ENCODE measurements around the gene ECHS1.
"Not testable (repeated sequence)": the region's sequence is repeated elsewhere in the genome, so short reads cannot be mapped to it uniquely, and the experiment has no call there.

The ECHS1 gene

GRCh38 chr10:133324857-133325260 is 48.3 kb downstream of the ECHS1 start:
- DNase-seq (ENCODE audit: low read depth in 2 of 2): no peak

- DNase-seq (ENCODE audit: low read depth in 2 of 2): peak; percentile 16 to 39
Observed at GRCh38 chr10:133324198-133324792, 48.9 kb downstream of the ECHS1 start.

GRCh38 chr10:133322064-133322709 is 51.0 kb downstream of the ECHS1 start:
- not testable (repeated sequence) for DNase-seq (ENCODE audit: low read depth in 2 of 2)

GRCh38 chr10:133320852-133321422 is 52.2 kb downstream of the ECHS1 start:
- DNase-seq (ENCODE audit: low read depth in 2 of 2): not testable (repeated sequence)

- peak; percentile 32 to 50 for DNase-seq (ENCODE audit: low read depth in 2 of 2)
Observed at GRCh38 chr10:133318494-133319127, 54.5 kb downstream of the ECHS1 start.

GRCh38 chr10:133316732-133317131 is 56.4 kb downstream of the ECHS1 start:
- DNase-seq (ENCODE audit: low read depth in 2 of 2): no peak

GRCh38 chr10:133316266-133316665 is 56.9 kb downstream of the ECHS1 start:
- DNase-seq (ENCODE audit: low read depth in 2 of 2): no peak

- no peak for DNase-seq (ENCODE audit: low read depth in 2 of 2)
Observed at GRCh38 chr10:133315847-133316246, 57.3 kb downstream of the ECHS1 start.

- no peak for DNase-seq (ENCODE audit: low read depth in 2 of 2)
Observed at GRCh38 chr10:133314911-133315310, 58.2 kb downstream of the ECHS1 start.

GRCh38 chr10:133313192-133313591 is 60.0 kb downstream of the ECHS1 start:
- DNase-seq (ENCODE audit: low read depth in 2 of 2): no peak

GRCh38 chr10:133312769-133313145 is 60.4 kb downstream of the ECHS1 start:
- no peak for DNase-seq (ENCODE audit: low read depth in 2 of 2)
